Measurements from ENCODE around the gene HIBADH. TPM values are rescaled to one million over a fixed set of nuclear protein-coding genes. Genes with fewer than 3 reads are reported as not detected.
"Not testable (repeated sequence)": the region's sequence is repeated elsewhere in the genome, so short reads cannot be mapped to it uniquely, and the experiment has no call there.

Gene HIBADH
- total RNA-seq, 1 experiment from 2014 or later, result 42.0 TPM

DNA sequence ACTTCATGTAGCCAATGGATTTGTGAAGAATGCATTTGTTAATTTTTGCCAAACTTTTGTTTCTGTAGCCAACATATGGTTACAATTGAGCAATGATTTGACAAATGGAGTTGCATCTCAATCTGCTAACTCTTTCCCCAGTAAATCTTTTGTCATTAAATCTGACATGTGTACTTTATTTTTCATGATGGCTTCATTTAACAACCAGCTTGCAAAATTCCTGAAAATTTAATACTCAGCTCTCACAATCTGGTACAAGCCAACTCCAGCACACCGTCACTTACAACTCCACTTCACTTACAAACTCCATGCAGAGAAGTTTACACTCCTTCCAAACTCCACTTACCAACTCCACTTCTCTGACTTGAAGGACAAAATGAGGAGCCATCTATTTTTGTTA lies 26.5 kb upstream of the HIBADH start:
- Histone ChIP-seq H3K36me3 (replicated peaks; ENCODE audit: control insufficient read depth, insufficient read depth, low read length) (no peaks in the 10 kb centered on the region), H3K27me3 (ENCODE audit: control insufficient read depth, insufficient read depth, low read length) (no peaks in the 10 kb centered on the region), H3K4me3 (ENCODE audit: insufficient read depth, low read depth, low read length) (no peak overlapping the region)
- DNase-seq, result no peak

DNA sequence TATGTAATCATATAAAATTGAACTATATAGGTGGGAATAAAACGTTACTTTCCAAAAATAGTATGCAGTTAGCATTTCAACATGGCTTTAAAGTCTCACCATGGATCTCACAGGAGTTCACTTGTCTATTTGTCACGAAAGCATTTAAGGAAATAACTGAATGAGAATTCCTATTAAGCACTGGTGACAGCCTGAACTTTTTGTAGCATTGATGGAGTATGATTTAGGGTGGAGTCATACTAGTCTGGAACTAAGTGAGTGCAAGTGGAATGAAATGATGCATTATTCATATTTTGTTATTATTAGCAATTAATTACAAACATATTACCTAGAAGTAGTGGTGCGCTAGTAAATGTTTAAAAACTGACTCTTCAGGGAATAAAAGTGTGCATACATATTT lies 26.0 kb upstream of the HIBADH start:
- DNase-seq, result no peak
- Histone ChIP-seq H3K4me3 (ENCODE audit: insufficient read depth, low read depth, low read length) (no peak overlapping the region), H3K36me3 (replicated peaks; ENCODE audit: control insufficient read depth, insufficient read depth, low read length) (no peaks in the 10 kb centered on the region), H3K27me3 (ENCODE audit: control insufficient read depth, insufficient read depth, low read length) (no peaks in the 10 kb centered on the region)

DNA sequence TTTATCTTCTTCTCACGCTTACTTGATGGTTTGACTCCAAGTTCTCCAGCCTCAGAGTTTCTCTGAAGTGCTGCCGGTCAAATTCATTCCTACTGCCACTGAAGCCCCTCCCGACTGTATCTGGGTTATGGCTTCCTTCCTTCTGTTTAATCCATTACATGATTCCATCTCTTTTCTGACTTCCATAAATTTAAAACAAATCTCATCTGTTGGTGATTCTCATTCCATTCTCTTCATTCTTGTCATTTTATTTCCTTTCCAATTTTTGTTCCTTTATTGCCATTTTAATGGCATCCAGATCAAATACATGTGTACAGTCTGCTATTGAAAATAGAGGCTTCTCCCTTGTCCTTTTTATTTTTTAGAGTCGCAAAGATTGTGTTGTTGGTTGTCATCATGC lies 25.4 kb upstream of the HIBADH start:
- Histone ChIP-seq H3K27me3 (ENCODE audit: control insufficient read depth, insufficient read depth, low read length) (no peaks in the 10 kb centered on the region), H3K4me3 (ENCODE audit: insufficient read depth, low read depth, low read length) (no peak overlapping the region), H3K36me3 (replicated peaks; ENCODE audit: control insufficient read depth, insufficient read depth, low read length) (no peaks in the 10 kb centered on the region)
- DNase-seq, result no peak

DNA sequence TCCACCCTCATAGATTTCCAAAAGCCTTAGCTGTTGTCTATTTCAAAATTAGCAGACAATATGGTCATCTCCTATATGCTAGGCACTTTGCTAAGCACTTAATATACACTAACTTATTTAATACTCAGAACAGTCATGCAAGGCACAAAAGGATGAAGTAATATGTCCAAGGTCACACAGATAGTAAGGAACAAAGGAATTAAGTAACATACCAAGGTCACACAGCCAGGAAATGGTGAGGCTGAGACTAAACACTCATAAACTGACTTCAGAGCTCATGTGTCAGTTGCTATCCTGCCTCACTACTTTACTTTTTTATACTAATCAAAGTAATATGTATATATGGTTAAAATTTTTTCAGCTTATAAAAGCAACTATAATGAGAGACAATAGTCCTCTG lies 23.6 kb upstream of the HIBADH start:
- no peak for DNase-seq

DNA sequence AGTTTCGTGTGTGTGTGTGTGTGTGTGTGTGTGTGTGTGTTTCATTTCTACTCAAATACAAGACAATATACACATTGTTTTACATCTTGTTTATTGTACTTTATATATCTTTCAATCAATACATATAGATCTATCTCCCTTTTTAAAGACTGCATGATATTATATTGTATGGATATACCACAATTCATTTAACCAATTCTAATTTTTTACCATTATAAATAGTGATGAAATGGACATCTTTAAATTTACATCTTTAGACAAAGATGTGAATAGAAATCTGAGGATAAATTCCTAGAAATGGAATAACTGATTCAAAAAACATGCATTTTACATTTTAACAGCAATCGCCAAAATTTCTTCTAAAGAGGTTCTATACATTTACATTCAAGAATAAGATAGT lies 23.2 kb upstream of the HIBADH start:
- Histone ChIP-seq H3K36me3 (replicated peaks; ENCODE audit: control insufficient read depth, insufficient read depth, low read length) (no peaks in the 10 kb centered on the region), H3K27me3 (ENCODE audit: control insufficient read depth, insufficient read depth, low read length) (no peaks in the 10 kb centered on the region), H3K4me3 (ENCODE audit: insufficient read depth, low read depth, low read length) (no peak overlapping the region)
- no peak for DNase-seq

More for the DNA sequence above, 23.6 kb upstream of the HIBADH start:
- no peaks in the 10 kb centered on the region for H3K36me3 ChIP-seq (replicated peaks; ENCODE audit: control insufficient read depth, insufficient read depth, low read length)
- no peaks in the 10 kb centered on the region for H3K27me3 ChIP-seq (ENCODE audit: control insufficient read depth, insufficient read depth, low read length)
- no peak overlapping the region for H3K4me3 ChIP-seq (ENCODE audit: insufficient read depth, low read depth, low read length)

DNA sequence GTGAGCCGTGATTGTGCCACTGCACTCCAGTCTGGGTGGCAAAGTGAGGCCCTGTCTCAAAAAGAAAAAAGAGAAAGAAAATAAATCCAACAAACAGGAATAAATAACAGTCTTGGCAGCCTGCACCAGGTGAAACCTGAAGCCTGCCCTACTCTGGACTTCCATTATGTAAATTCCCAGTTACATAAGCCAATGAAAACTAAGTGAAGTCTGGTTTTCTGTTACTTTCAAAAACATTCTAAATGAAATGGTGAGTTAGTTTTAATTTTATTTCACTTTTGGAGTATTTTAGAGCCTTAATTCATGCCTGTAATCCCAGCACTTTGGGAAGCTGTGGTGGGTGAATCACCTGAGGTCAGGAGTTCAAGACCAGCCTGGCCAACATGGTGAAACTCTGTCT lies 22.5 kb upstream of the HIBADH start:
- Histone ChIP-seq H3K4me3 (ENCODE audit: insufficient read depth, low read depth, low read length) (no peak overlapping the region), H3K36me3 (replicated peaks; ENCODE audit: control insufficient read depth, insufficient read depth, low read length) (no peaks in the 10 kb centered on the region)

DNA sequence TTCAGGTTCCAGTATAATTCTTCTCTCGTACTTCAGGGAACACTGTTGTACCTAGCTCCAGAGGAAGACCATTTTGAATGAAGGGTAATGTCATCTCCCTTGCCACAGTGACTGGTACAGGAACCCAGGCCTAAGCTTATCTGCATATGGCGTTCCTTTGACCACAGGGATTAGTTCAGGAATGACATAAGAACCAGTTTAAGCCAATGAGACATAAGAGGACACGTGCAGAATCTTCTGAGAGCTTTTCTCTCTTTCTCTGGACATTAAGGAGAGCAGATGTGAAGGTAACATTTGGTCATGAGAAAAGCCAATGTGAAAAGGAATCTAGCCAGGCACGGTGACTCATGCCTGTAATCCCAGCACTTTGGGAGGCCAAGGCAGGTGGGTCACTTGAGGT lies 21.8 kb upstream of the HIBADH start:
- H3K4me3 ChIP-seq (ENCODE audit: insufficient read depth, low read depth, low read length), result no peak overlapping the region
- H3K36me3 ChIP-seq (replicated peaks; ENCODE audit: control insufficient read depth, insufficient read depth, low read length), result no peaks in the 10 kb centered on the region
- DNase-seq, result no peak
- no peaks in the 10 kb centered on the region for H3K27me3 ChIP-seq (ENCODE audit: control insufficient read depth, insufficient read depth, low read length)

More for the DNA sequence above, 22.5 kb upstream of the HIBADH start:
- H3K27me3 ChIP-seq (ENCODE audit: control insufficient read depth, insufficient read depth, low read length), result no peaks in the 10 kb centered on the region
- DNase-seq, result no peak

DNA sequence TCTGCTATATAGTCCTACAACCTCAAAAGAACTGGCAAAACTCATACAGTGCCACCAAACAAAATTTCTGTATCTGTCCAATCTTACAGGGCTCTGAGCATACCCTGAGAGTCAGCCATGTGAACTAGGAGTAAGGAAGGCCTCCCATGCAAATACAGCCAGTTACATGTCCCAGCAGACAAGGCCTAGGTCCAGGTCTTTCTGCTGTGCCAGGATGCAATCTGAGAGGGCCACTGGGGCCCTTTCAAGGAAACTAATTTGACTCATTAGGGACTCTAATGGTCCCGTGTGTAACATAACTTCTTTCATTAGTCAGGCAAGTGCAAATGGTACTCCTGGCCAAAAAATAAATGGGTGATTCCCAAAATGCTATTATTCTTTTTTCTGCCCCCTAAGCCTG lies 17.9 kb upstream of the HIBADH start:
- no peak for DNase-seq
- H3K36me3 ChIP-seq (replicated peaks; ENCODE audit: control insufficient read depth, insufficient read depth, low read length), result no peaks in the 10 kb centered on the region
- no peak overlapping the region for H3K4me3 ChIP-seq (ENCODE audit: insufficient read depth, low read depth, low read length)
- H3K27me3 ChIP-seq (ENCODE audit: control insufficient read depth, insufficient read depth, low read length), result no peaks in the 10 kb centered on the region

DNA sequence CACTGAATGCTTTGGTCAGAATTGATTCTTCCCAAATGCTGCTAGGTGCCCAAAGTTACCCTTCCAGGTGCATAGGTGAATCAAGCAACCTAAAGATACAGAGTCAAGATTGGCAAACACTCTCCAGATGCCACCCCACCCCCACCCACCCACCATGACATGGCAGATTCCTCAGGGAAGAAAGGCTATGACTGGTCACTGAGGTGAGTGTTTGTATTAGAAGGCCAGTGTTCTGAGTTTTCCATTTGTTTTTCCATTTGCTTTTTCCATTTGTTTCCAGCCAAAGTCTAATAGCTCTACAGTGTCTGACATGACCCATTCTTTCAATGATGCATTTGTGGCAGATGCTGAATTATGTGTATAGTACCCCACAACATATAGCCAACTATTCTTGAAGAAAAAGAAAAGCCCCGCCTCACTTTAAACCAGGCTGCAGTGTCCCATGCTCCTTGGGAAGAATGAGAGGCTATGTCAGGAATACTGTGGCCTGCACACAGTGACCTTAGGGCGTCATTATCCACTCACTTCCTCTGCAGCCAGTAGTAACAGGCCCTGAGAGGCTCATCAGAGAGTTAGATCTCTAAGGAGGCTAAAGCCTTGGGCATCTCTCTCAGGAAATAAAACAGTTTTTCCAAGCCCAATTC lies 16.1 kb upstream of the HIBADH start:
- DNase-seq, result no peak
- Histone ChIP-seq H3K27me3 (ENCODE audit: control insufficient read depth, insufficient read depth, low read length) (no peaks in the 10 kb centered on the region), H3K36me3 (replicated peaks; ENCODE audit: control insufficient read depth, insufficient read depth, low read length) (no peaks in the 10 kb centered on the region), H3K4me3 (ENCODE audit: insufficient read depth, low read depth, low read length) (no peak overlapping the region)

DNA sequence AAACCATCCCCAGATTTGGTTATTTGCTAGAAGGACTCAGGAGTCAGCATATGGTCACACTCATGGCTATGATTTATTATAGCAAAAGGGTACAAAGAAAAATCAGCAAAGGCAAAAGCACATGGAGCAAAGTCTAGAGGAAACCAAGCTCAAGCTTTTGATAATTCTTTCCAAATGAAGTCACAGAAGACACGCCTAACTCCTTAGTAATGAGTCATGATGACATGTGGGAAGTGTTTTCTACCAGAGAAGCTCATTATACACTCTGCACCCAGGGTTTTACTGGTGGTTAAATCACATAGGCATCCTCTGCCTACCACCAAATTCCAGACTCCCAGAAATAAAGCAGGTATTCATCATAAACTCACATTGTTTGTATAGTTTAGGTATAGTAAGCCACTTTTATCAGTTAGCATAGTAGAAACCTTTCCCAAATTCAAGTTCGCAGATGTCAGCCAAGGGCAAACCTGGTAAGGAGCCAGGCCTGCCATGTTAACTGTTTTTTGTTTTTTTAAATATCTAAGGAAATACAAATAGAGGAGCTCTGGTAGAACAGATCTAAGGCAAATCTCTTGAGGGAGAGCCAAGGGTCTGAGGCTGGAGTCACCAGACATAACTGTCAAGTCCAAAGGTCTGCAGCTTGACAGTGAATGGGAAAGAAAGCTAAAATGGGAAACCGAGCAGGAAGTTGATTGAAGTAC lies 15.4 kb upstream of the HIBADH start:
- no peak overlapping the region for H3K4me3 ChIP-seq (ENCODE audit: insufficient read depth, low read depth, low read length)
- no peak for DNase-seq
- H3K27me3 ChIP-seq (ENCODE audit: control insufficient read depth, insufficient read depth, low read length), result no peaks in the 10 kb centered on the region
- H3K36me3 ChIP-seq (replicated peaks; ENCODE audit: control insufficient read depth, insufficient read depth, low read length), result no peaks in the 10 kb centered on the region

DNA sequence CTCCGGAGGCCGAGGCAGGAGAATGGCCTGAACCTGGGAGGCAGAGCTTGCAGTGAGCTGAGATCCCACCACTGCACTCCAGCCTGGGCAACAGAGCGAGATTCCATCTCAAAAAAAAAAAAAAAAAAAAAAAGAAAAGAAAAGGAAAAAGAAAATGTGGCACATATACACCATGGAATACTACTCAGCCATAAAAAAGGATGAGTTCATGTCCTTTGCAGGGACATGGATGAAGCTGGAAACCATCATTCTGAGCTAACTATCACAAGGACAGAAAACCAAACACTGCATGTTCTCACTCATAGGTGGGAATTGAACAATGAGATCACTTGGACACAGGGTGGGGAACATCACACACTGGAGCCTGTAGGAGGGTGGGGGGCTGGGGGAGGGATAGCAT lies 11.4 kb upstream of the HIBADH start:
- not testable (repeated sequence) for H3K4me3 ChIP-seq (ENCODE audit: insufficient read depth, low read depth, low read length); H3K36me3 ChIP-seq (replicated peaks; ENCODE audit: control insufficient read depth, insufficient read depth, low read length); H3K27me3 ChIP-seq (ENCODE audit: control insufficient read depth, insufficient read depth, low read length); DNase-seq

DNA sequence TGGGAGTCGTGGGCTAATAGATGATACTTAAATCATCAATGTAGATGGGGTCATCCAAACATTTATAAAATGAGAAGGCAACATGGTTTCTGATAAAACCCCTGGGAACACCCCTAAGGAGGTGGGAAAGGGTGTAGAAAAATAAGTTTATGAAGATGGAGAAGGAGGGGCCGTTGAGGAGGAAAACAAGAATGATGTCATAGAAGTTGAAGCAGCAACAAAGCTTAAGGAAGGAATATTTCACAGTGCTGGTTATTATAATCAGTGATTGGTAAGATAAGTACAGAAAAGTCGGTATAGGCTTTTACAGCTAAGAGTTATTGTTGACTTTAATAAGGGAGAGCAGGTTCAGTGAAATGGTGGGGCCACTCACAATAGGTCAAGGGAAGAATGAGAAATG lies 9.0 kb upstream of the HIBADH start:
- H3K27me3 ChIP-seq (ENCODE audit: control insufficient read depth, insufficient read depth, low read length), result no peaks in the 10 kb centered on the region
- H3K36me3 ChIP-seq (replicated peaks; ENCODE audit: control insufficient read depth, insufficient read depth, low read length), result no peaks in the 10 kb centered on the region
- DNase-seq, result no peak
- no peak overlapping the region for H3K4me3 ChIP-seq (ENCODE audit: insufficient read depth, low read depth, low read length)

DNA sequence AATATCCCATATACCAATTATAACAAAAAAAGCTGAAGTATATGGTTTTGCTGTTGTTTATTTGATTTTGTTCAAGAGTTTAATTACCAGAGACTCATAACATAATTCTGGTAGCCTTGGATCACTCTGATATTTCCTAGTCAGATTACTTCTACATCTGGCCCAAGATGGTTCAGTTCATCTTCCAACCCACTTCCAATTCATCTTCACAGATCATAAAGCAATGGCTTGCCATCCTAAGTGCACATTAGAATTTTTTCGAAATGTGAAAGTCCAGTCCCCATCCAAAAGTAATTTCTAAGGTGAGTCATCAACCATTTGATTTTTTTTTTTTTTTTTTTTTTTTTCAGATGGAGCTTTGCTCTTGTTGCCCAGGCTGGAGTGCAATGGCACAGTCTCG lies 8.0 kb upstream of the HIBADH start:
- no peak for DNase-seq

DNA sequence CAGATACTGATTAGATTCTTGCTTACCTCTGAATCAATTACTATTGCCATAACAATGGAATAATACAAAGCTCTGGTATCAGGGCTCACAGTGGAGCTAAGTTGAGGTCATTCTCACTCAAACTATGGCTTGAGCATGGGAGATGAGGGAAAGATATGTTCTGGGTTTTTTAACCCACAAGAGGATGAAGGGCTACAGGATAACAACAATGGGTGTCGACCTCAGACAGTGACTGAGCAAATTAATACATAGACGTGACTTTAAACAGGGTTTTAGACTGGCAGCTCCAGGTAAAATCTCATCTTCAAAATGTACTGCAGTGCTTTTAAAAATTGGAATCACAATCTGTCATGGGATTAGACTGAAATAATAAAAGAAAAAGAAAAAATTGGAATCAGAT lies 7.5 kb upstream of the HIBADH start:
- Histone ChIP-seq H3K4me3 (ENCODE audit: insufficient read depth, low read depth, low read length) (no peak overlapping the region), H3K27me3 (ENCODE audit: control insufficient read depth, insufficient read depth, low read length) (no peaks in the 10 kb centered on the region), H3K36me3 (replicated peaks; ENCODE audit: control insufficient read depth, insufficient read depth, low read length) (no peaks in the 10 kb centered on the region)
- no peak for DNase-seq

More for the DNA sequence above, 8.0 kb upstream of the HIBADH start:
- H3K36me3 ChIP-seq (replicated peaks; ENCODE audit: control insufficient read depth, insufficient read depth, low read length), result no peaks in the 10 kb centered on the region
- H3K4me3 ChIP-seq (ENCODE audit: insufficient read depth, low read depth, low read length), result no peak overlapping the region
- no peaks in the 10 kb centered on the region for H3K27me3 ChIP-seq (ENCODE audit: control insufficient read depth, insufficient read depth, low read length)

DNA sequence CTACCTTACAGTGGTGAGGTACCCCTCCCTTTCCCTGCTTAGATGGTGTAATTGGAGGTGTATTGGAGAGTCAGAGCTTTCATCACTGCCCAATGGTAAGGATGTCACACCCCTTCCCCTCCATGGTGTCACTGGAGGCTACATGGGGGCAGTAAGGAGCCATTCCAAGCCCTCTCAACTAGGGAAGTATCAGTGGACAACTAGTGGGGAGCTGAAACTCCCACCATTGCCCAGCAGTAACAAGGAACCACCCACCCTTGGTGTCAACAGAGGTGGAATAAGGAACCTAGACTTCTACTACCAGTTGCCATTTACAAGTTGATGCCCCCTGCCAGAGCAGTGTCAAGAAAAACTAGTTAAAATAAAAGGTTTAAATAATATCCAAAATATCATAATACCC lies 2.8 kb upstream of the HIBADH start:
- Histone ChIP-seq H3K27me3 (ENCODE audit: control insufficient read depth, insufficient read depth, low read length) (no peaks in the 10 kb centered on the region; the same call in 1 of the 2 replicates), H3K36me3 (replicated peaks; ENCODE audit: control insufficient read depth, insufficient read depth, low read length) (no peaks in the 10 kb centered on the region), H3K4me3 (ENCODE audit: insufficient read depth, low read depth, low read length) (no peak overlapping the region)
- no peak for DNase-seq

Measured in H7 (cell line).